Hippocampal formation (tissue), 2 donors: Measurements from ENCODE around the gene OR11A1.

Source experiments
- DNase-seq, 2 donors: peaks; one replicate each; lab custom pipeline; 2025; lab: John Stamatoyannopoulos, UW

OR11A1 gene

DNA sequence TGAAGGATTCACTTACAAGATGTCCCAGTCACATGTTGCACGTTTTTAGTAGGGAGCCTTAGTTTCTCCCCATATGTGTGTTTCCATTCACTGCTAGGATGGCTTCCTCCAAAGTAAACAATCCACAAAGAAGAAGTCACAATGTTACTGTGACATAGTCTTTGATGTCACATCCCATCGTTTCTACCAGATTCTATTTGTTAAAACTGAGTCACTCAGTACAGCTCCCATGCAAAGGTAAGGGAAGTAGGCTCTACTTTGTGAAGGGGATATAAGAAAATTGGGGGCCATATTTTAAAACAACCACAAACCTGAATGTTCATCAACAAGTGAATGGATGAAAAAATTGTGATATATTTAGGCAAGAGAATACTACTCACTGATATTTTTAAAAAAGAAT, at the start of gene OR11A1, which contains the start of gene OR2H1:
TSS of gene OR11A1 (minus strand) at position 101 of the 400 bp plus-strand sequence. CDS start 29,430 bp downstream, outside the sequence.
TSS of gene OR2H1 (plus strand) at position 185 of the 400 bp plus-strand sequence. CDS start 4,615 bp downstream, outside the sequence.
- no peak for DNase-seq

DNA sequence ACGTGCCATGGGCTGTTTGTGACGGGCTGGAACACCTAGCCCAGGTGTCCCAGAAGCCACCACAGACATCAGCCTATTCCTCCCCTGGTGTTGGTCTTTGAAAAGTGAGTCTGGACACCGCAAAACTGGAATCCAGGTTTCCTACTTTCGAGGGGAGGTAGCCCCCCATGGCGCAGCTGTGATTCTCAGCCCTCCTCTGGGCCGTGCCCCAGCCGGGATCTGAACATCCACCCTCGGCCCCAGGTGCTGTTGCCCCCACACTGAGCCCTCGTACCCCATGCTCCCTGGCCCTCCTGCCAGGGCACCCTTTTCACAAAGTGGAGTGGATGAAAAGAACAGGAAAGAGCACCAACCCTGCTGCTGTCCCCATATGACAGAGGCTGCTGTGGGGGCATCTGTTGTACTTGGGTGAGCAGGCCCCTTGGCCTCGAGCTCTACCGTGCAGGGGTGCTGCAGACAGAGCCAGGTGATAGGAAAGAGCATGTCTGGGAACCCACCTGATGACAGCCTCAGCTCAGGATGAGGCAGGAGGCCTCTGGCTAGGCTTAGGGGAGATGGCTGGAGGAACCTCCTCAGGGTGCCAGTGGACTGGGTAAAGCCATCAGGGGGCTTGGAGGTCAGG, 49.7 kb upstream of the OR11A1 start:
- DNase-seq: no peak

GRCh38 chr6:29505808-29506207, 48.9 kb upstream of the OR11A1 start:
- DNase-seq: no peak

DNA sequence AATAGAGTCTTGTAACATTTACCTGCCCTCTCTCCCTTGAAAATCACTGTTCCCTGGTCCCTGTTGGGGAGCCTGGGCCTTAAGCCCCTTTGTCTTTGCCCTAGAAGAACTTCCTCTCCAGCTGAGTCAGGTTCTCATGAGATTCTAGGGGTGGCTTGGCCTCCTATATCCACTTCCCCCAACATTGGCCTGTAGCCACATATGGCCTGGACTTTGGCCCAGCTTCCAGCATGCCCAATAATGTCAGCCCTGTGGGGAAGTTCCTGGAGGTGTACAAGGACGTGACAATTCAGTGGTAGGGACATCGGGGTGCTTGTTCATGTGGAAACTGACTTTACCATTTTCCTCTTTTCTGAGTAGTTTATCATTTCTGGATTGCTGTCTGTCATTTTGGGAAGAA, 48.1 kb upstream of the OR11A1 start:
- no peak for DNase-seq

- no peak for DNase-seq
These were observed 45.7 kb upstream of the OR11A1 start for GRCh38 chr6:29502597-29502996.

- DNase-seq: no peak
These were observed 45.3 kb upstream of the OR11A1 start for GRCh38 chr6:29502181-29502580.

GRCh38 chr6:29501106-29501505, 44.2 kb upstream of the OR11A1 start:
- DNase-seq: no peak

DNA sequence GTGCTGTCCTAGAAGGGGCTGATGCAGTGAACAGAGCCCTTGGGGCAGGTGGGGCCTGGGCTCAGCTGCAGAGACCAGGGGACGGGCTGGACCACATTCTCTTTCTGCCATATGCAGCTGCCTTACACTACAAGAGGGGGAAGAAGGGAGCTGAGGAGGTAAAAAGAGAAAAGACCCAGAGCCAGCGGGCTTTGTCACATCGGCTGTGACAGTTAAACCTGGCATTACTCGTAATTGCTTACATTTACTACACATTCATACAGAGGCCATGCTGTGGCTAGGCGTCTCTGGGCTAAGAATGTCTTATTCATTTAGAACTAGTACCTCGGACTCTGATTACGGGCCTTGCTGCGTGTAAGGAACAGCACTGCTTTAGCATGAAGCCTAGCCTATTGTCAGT, 43.7 kb upstream of the OR11A1 start:
- DNase-seq: no peak

DNA sequence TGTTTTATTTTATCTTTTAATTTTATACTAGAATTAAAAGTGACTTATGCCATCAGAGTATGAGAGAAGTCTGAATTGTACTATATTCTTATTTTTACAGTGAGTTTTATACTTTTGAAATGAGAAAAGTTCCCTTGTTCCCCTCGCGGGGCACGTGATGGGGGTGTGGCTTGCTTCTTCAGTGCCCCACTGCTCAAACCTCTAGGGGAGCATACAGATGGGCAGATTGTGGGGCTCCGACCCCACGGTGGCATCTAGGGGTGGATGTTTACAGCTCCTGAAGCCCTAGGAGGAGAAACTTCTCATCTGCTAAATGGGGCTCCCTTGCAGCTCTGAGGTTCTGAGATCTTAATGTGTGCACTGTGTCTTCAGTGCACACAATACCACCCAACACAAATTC, 42.8 kb upstream of the OR11A1 start:
- no peak for DNase-seq

- DNase-seq: no peak
These were observed 40.1 kb upstream of the OR11A1 start for GRCh38 chr6:29496961-29497360.

DNA sequence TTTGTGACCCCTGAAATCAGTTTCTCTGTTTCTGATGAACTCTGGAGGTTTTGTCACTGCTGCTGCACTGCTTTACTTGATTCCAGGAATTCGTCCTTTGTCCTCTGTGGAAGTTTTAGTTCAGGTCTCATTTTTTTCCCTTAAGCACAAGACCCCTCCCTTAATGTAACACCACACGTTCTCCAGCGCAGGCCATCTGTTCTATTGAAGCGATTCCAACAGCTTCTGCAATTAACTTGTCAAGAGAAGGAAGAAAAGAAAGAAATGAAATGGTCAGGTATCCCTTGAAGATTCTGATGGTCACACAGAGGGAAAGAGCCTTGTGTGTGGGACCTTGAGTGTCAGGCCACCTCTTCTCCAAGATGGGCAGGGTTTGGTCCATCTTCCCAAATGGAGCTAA, 38.7 kb upstream of the OR11A1 start:
- no peak for DNase-seq

- DNase-seq: no peak
These were observed 37.3 kb upstream of the OR11A1 start for GRCh38 chr6:29494131-29494530.

DNA sequence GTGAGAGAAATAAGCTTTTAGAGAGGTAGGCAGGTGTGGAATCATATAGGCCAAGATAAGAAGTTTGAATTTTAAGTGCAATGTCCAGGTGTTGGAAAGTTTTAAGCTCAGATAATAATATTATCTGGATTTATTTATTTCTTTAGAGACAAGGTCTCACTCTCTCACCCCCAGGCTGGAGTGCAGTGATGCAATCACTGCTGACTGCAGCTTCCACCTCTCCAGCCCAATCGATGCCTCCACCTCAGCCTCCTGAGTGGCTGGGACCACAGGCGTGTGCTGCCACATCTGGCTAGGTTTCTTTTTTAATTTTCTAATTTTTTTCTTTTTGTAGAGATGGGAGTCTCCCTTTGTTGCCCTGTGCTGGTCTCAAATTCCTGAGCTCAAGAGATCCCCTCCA, 36.4 kb upstream of the OR11A1 start:
- DNase-seq: no peak

- no peak for DNase-seq
These were observed 34.7 kb upstream of the OR11A1 start for GRCh38 chr6:29491574-29491973.

GRCh38 chr6:29490552-29490951, 33.7 kb upstream of the OR11A1 start:
- DNase-seq: no peak

DNA sequence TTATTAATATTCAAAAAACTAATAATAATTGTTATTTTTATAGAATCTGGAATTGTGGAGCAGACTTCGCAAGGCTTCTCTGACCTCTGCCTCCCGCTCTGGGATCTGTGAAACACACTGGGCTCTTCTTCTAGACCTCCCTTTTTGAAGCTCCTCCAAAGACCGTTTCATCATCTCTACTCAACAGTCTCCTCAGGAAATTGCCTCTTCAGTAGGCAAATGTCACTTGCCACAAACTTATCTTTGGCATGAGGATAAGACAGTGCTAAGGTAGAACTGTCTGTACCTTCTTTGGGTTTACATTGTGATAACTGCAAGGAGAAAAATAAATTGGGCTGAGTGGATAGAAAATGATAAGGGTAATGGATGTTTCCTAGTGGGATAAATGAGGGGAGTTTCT, 33.2 kb upstream of the OR11A1 start:
- DNase-seq: no peak

- DNase-seq: no peak
These were observed 32.4 kb upstream of the OR11A1 start for GRCh38 chr6:29489286-29489685.

DNA sequence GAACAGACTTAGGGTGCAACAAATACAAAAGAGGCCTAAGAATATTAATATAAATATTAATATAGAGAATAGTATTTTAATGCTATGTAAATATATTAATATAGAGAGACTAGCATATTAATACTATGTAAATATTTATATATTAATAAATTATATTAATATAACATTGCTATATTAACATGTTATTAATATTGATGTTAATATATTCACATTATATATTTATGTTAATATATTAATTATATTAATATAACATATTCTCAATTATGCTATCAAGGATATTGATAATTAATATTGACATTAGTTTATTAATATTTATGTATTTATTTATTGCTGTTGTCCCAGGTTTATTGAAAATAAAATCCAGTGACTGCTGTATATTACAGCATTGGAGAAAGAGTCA, 32.0 kb upstream of the OR11A1 start:
- DNase-seq: no peak

DNA sequence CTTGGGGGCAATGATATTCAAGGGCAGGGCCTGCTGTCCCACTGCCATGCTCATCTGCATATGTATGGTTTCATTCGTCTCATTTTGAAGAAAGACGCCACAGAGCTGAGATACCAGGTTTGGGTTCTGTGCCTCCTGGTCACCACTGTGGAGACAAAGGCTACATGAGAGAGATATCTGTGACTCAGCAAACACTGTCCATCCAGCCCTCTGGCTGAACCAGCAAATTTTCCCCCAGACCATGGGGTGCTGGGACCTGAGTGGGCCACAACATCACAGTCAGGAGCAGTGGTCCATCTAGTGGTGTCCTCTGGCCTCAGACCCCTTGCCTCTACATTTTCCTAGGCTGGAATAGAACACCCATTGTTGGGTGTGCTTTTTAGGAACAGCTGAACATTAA, 30.8 kb upstream of the OR11A1 start, which contains the start of gene MAS1L:
TSS of gene MAS1L (minus strand) at position 297 of the 400 bp plus-strand sequence. CDS start at position 243, 54 bp downstream.
- no peak for DNase-seq

DNA sequence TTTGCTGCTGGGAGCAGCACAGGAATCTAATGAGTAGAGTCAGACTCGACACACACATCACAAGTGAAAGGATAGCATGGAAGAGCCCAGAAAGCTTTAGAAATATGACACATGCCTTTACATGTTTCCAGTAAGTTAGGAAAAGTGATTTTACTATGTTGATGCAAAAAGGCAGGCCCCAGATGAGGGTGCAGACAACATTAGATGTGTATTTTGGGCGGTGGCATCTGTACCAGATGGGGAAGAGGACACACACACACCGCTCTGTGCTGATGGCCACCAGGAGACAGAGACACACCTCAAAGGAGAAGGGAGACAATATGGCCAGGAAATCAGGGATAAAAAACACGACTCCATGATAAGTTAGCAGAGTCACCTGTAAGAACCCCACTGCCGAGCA, 30.3 kb upstream of the OR11A1 start:
- no peak for DNase-seq

DNA sequence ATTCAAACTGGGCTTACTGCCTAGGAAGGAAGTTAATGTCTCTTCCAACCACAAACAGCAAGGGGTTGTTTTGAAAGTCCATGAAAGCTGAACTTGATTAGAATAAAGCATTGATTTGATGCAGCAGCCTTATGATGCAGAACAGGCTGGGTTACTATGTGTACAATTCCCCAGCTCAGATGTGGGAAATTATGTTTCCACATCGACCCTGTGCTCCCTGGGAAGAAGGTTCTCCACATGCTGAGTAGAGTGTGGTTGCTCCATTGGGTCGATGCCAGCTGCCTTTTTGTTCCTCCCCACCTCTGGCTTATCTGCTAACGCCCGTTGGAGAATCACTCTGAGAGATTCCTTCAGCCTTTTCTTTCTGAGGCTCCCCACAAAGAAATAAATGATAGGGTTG, 29.7 kb upstream of the OR11A1 start:
- DNase-seq: no peak

DNA sequence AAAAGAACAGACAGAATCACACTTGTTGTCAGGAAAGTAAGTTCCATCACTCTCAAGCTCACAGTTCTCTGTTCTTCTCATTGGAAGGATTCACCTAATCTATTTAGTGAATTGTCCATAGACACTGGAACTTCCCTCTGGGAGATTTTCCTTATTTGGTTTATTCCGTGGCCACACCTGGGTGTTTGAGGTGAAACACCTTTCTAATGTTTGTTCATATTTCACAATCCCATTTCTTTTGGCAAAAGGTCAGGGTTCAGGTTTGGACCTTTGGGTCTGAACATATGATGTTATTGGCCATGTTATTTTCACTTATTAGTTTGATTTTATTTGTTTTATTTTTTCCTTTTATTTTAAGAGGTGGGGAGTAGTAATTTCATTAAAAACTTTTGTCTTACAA, 26.9 kb upstream of the OR11A1 start:
- no peak for DNase-seq

- no peak for DNase-seq
These were observed 26.3 kb upstream of the OR11A1 start for GRCh38 chr6:29483186-29483585.

GRCh38 chr6:29479560-29479959, 22.7 kb upstream of the OR11A1 start:
- no peak for DNase-seq
